ENCODE measurements around the gene C1orf198. TPM values are rescaled to one million over a fixed set of nuclear protein-coding genes. Genes with fewer than 3 reads are reported as not detected.

C1orf198 gene
- total RNA-seq, 4 donors from 2014 or later, result 95.6 to 214 (median 140) TPM

GRCh38 chr1:230865062-230865817 is 3.1 kb downstream of the C1orf198 start:
- peaks cover 58 to 86% (median 74%) of the 10 kb centered on the region in 4 donors for H3K4me1 ChIP-seq
- 83% methylated on average over 8 of the region's 8 CpGs for WGBS
- intact Hi-C loops (cut with DNase I), result loop anchor here (2.0 kb wide), 1 partner anchor 14 kb away; no protein-coding TSS in a partner anchor
- H3K27me3 ChIP-seq, result no peaks in the 10 kb centered on the region
- H3K27ac ChIP-seq (replicated peaks in 1 of 4), result peak overlapping the region; percentile 61 to 97 (median 88)
- TF ChIP-seq CTCF (IDR thresholded peaks at IDR 0.05) (no peak), EP300 (IDR thresholded peaks at IDR 0.05) (no peak), POLR2A (IDR thresholded peaks at IDR 0.05; ENCODE audit: low read depth) (no peak)
- H3K36me3 ChIP-seq, result peaks cover 0 to 9% (median 0%) of the 10 kb centered on the region in 4 donors
- H3K9me3 ChIP-seq, result no peaks in the 10 kb centered on the region
- peak overlapping the region; percentile 88 to 100 (median 95) for H3K4me3 ChIP-seq
- no peak for DNase-seq (ENCODE audit: extremely low spot score)

- peaks cover 0 to 9% (median 0%) of the 10 kb centered on the region in 4 donors for H3K36me3 ChIP-seq
- 50% methylated on average over 8 of the region's 9 CpGs for WGBS
- no peak for DNase-seq (ENCODE audit: extremely low spot score)
- TF ChIP-seq CTCF (IDR thresholded peaks at IDR 0.05), result no peak
- no peak for TF ChIP-seq EP300 (IDR thresholded peaks at IDR 0.05)
- no peak for TF ChIP-seq POLR2A (IDR thresholded peaks at IDR 0.05; ENCODE audit: low read depth)
- no peak for TF ChIP-seq POLR2AphosphoS5 (IDR thresholded peaks at IDR 0.05)
- intact Hi-C loops (cut with DNase I), result loop anchor here (2.0 kb wide), 1 partner anchor 14 kb away; no protein-coding TSS in a partner anchor
- H3K4me1 ChIP-seq, result peaks cover 57 to 83% (median 72%) of the 10 kb centered on the region in 4 donors
- no peaks in the 10 kb centered on the region for H3K9me3 ChIP-seq
- H3K4me3 ChIP-seq, result peak overlapping the region in 3 of 4 donors; percentile 16 to 100 (median 88)
- peak overlapping the region in 3 of 4 donors; percentile 86 to 97 (median 90) for H3K27ac ChIP-seq (replicated peaks in 1 of 4)
- H3K27me3 ChIP-seq, result no peaks in the 10 kb centered on the region
Measured at GRCh38 chr1:230864441-230864840, 3.9 kb downstream of the C1orf198 start.

- DNase-seq (ENCODE audit: extremely low spot score), result no peak
- Histone ChIP-seq H3K36me3 (peaks cover 0 to 9% (median 0%) of the 10 kb centered on the region in 4 donors), H3K4me1 (peaks cover 55 to 85% (median 72%) of the 10 kb centered on the region in 4 donors), H3K9me3 (no peaks in the 10 kb centered on the region), H3K27me3 (no peaks in the 10 kb centered on the region), H3K4me3 (no peak overlapping the region), H3K27ac (replicated peaks in 1 of 4) (peak overlapping the region in 3 of 4 donors; percentile 23 to 97 (median 86))
- intact Hi-C loops (cut with DNase I), result no loop called here
- no peak for TF ChIP-seq POLR2AphosphoS5 (IDR thresholded peaks at IDR 0.05)
- 73% methylated on average over 6 of the region's 6 CpGs for WGBS
Measured at GRCh38 chr1:230863449-230863848, 4.9 kb downstream of the C1orf198 start.

- no peak overlapping the region for H3K4me3 ChIP-seq
- no peak for DNase-seq (ENCODE audit: extremely low spot score)
- 83% methylated on average over 3 of the region's 4 CpGs for WGBS
- H3K36me3 ChIP-seq, result peaks cover 0 to 9% (median 0%) of the 10 kb centered on the region in 4 donors
- H3K27me3 ChIP-seq, result no peaks in the 10 kb centered on the region
- TF ChIP-seq POLR2AphosphoS5 (IDR thresholded peaks at IDR 0.05) (peak in 1 of 2 donors; percentile 25), CTCF (IDR thresholded peaks at IDR 0.05) (no peak)
- H3K4me1 ChIP-seq, result peaks cover 69 to 93% (median 84%) of the 10 kb centered on the region in 4 donors
- intact Hi-C loops (cut with DNase I), result no loop called here
- no peaks in the 10 kb centered on the region for H3K9me3 ChIP-seq
- H3K27ac ChIP-seq (replicated peaks in 1 of 4), result peak overlapping the region in 3 of 4 donors; percentile 33 to 97 (median 53)
Measured at GRCh38 chr1:230861970-230862595, 6.2 kb downstream of the C1orf198 start.

GRCh38 chr1:230861489-230861888 is 6.8 kb downstream of the C1orf198 start:
- peaks cover 73 to 93% (median 85%) of the 10 kb centered on the region in 4 donors for H3K4me1 ChIP-seq
- H3K36me3 ChIP-seq, result peaks cover 0 to 9% (median 0%) of the 10 kb centered on the region in 4 donors
- 90% methylated on average over 13 of the region's 13 CpGs for WGBS
- no peaks in the 10 kb centered on the region for H3K9me3 ChIP-seq
- TF ChIP-seq EP300 (IDR thresholded peaks at IDR 0.05) (no peak), POLR2AphosphoS5 (IDR thresholded peaks at IDR 0.05) (no peak), CTCF (IDR thresholded peaks at IDR 0.05) (no peak), POLR2A (IDR thresholded peaks at IDR 0.05; ENCODE audit: low read depth) (no peak)
- peak overlapping the region in 3 of 4 donors; percentile 33 to 97 (median 53) for H3K27ac ChIP-seq (replicated peaks in 1 of 4)
- no peak overlapping the region for H3K4me3 ChIP-seq
- H3K27me3 ChIP-seq, result no peaks in the 10 kb centered on the region
- intact Hi-C loops (cut with DNase I), result no loop called here
- no peak for DNase-seq (ENCODE audit: extremely low spot score)
